DMS53 treated with DMSO at 0.1 percent for 48 hours (cell line): ENCODE measurements around the gene GPR108.
A peak's percentile ranks its signal among the peaks of the same experiment; 100 is the strongest.

Experiments
- DNase-seq: peaks from one replicate; lab custom pipeline; 2025; ENCODE audit not compliant: unreplicated experiment; lab: John Stamatoyannopoulos, UW

The GPR108 gene

GRCh38 chr19:6737873-6738786 lies 750 bp upstream of the GPR108 start:
- peak; percentile 1 for DNase-seq

- no peak for DNase-seq
Measured at GRCh38 chr19:6736917-6737283, 480 bp downstream of the GPR108 start.

GRCh38 chr19:6736169-6736916 lies 1.0 kb downstream of the GPR108 start:
- no peak for DNase-seq

GRCh38 chr19:6735181-6735911 lies 2.0 kb downstream of the GPR108 start:
- no peak for DNase-seq

GRCh38 chr19:6734096-6734696 lies 3.2 kb downstream of the GPR108 start:
- DNase-seq = no peak

GRCh38 chr19:6733338-6734095 lies 3.9 kb downstream of the GPR108 start:
- DNase-seq = no peak

GRCh38 chr19:6732803-6733337 lies 4.5 kb downstream of the GPR108 start:
- no peak for DNase-seq

GRCh38 chr19:6731822-6732221 lies 5.6 kb downstream of the GPR108 start:
- DNase-seq = no peak

GRCh38 chr19:6730941-6731670 lies 6.3 kb downstream of the GPR108 start:
- no peak for DNase-seq

GRCh38 chr19:6730153-6730804 lies 7.1 kb downstream of the GPR108 start:
- DNase-seq = no peak

GRCh38 chr19:6729573-6730152 lies 7.7 kb downstream of the GPR108 start:
- DNase-seq = no peak

GRCh38 chr19:6728346-6728745 lies 9.0 kb downstream of the GPR108 start:
- DNase-seq = no peak

- DNase-seq = no peak
Measured at GRCh38 chr19:6725513-6726231, 11.7 kb downstream of the GPR108 start.

- DNase-seq = no peak
Measured at GRCh38 chr19:6724631-6725492, 12.5 kb downstream of the GPR108 start.

GRCh38 chr19:6723738-6724137 lies 13.6 kb downstream of the GPR108 start:
- DNase-seq = no peak

GRCh38 chr19:6723108-6723618 lies 14.2 kb downstream of the GPR108 start:
- no peak for DNase-seq

- DNase-seq = no peak
Measured at GRCh38 chr19:6721773-6722172, 15.6 kb downstream of the GPR108 start.
